ENCODE data around the gene KRTAP7-1.

GRCh38 chr21:30874526-30874925 lies 45.0 kb upstream of the KRTAP7-1 start:
- TF ChIP-seq CTCF (optimal IDR thresholded peaks at IDR 0.05 in 1 of 3, IDR thresholded peaks at IDR 0.05 in 1 of 3, conservative IDR thresholded peaks at IDR 0.05 in 1 of 3; ENCODE audit: extremely low read depth in 1 of 3, insufficient read depth in 2 of 3, low read length in 3 of 3) (no peak), EZH2 (IDR thresholded peaks at IDR 0.05; ENCODE audit: low read length) (no peak)

Measured in keratinocyte (primary cell).